ENCODE data around the gene RNF138. TPM values are rescaled to one million over a fixed set of nuclear protein-coding genes. Genes with fewer than 3 reads are reported as not detected.

Gene RNF138
- polyA plus RNA-seq, 3 donors, result 62.8 to 70.5 (median 67.1) TPM

GRCh38 chr18:32078845-32079244 is 12.8 kb upstream of the RNF138 start:
- peaks cover 5 to 6% of the 10 kb centered on the region in 2 donors for H3K36me3 ChIP-seq (replicated peaks in 1 of 2; ENCODE audit: control insufficient read depth in 1 of 2, insufficient read depth in 2 of 2, low read length in 2 of 2)
- WGBS (ENCODE audit: insufficient coverage), result no CpG with 5 or more reads among the region's 2 CpGs
- H3K4me3 Mint-ChIP-seq, result no peak overlapping the region
- H3K27me3 Mint-ChIP-seq (ENCODE audit: low read depth in 3 of 3), result peaks cover 0 to 4% (median 0%) of the 10 kb centered on the region in 3 donors
- no peak for DNase-seq
- no peaks in the 10 kb centered on the region for H4K20me1 ChIP-seq (ENCODE audit: insufficient read depth, low read length)
- peaks cover 25% of the 10 kb centered on the region for H3K4me1 Mint-ChIP-seq
- H3K4me1 ChIP-seq (ENCODE audit: control insufficient read depth in 1 of 2, insufficient read depth in 2 of 2, low read length in 2 of 2), result peaks cover 12 to 20% of the 10 kb centered on the region in 2 donors
- H3K27me3 ChIP-seq (ENCODE audit: control insufficient read depth in 2 of 2, insufficient read depth in 2 of 2, low read length in 2 of 2), result no peaks in the 10 kb centered on the region
- no peak overlapping the region for H3K4me3 ChIP-seq (replicated peaks in 1 of 3; ENCODE audit: low read depth in 2 of 3, low read length in 3 of 3)
- no peak overlapping the region for H3K27ac Mint-ChIP-seq
- intact Hi-C loops (cut with micrococcal nuclease), result no loop called here
- H3K9ac ChIP-seq (ENCODE audit: insufficient read depth, low read length, poor library complexity, severe bottlenecking), result no peak overlapping the region
- H2AFZ ChIP-seq (ENCODE audit: insufficient read depth, low read depth, low read length, poor library complexity, severe bottlenecking), result no peak overlapping the region
- no peak overlapping the region for H3K4me2 ChIP-seq (replicated peaks; ENCODE audit: extremely low read depth, low read length, poor library complexity, severe bottlenecking)
- H3K79me2 ChIP-seq (ENCODE audit: insufficient read depth, low read length), result no peaks in the 10 kb centered on the region
- H3K27ac ChIP-seq (ENCODE audit: low read depth in 1 of 2, low read length in 2 of 2), result no peak overlapping the region
- H3K9me3 Mint-ChIP-seq, result peaks cover 0 to 6% (median 2%) of the 10 kb centered on the region in 7 donors
- peaks cover 0 to 2% of the 10 kb centered on the region in 2 donors for H3K9me3 ChIP-seq (replicated peaks in 1 of 2; ENCODE audit: control insufficient read depth in 1 of 2, insufficient read depth in 1 of 2, low read length in 2 of 2)
- TF ChIP-seq CTCF (IDR thresholded peaks at IDR 0.05), result no peak
- H3K36me3 Mint-ChIP-seq, result peaks cover 10 to 17% of the 10 kb centered on the region in 2 donors

GRCh38 chr18:32081881-32082280 is 9.8 kb upstream of the RNF138 start:
- Mint-ChIP-seq H3K4me3 (no peak overlapping the region), H3K4me1 (peaks cover 51% of the 10 kb centered on the region)
- WGBS (ENCODE audit: insufficient coverage), result no CpG with 5 or more reads among the region's 1 CpG

More at GRCh38 chr18:32081881-32082280, 9.8 kb upstream of the RNF138 start:
- Histone ChIP-seq H3K9ac (ENCODE audit: insufficient read depth, low read length, poor library complexity, severe bottlenecking) (no peak overlapping the region), H3K4me1 (ENCODE audit: control insufficient read depth in 1 of 2, insufficient read depth in 2 of 2, low read length in 2 of 2) (peaks cover 38 to 51% of the 10 kb centered on the region in 2 donors), H4K20me1 (ENCODE audit: insufficient read depth, low read length) (no peaks in the 10 kb centered on the region), H3K4me3 (replicated peaks in 1 of 3; ENCODE audit: low read depth in 2 of 3, low read length in 3 of 3) (no peak overlapping the region), H3K36me3 (replicated peaks in 1 of 2; ENCODE audit: control insufficient read depth in 1 of 2, insufficient read depth in 2 of 2, low read length in 2 of 2) (no peaks in the 10 kb centered on the region), H3K27ac (ENCODE audit: low read depth in 1 of 2, low read length in 2 of 2) (no peak overlapping the region), H3K9me3 (replicated peaks in 1 of 2; ENCODE audit: control insufficient read depth in 1 of 2, insufficient read depth in 1 of 2, low read length in 2 of 2) (peaks cover 0 to 2% of the 10 kb centered on the region in 2 donors), H3K27me3 (ENCODE audit: control insufficient read depth in 2 of 2, insufficient read depth in 2 of 2, low read length in 2 of 2) (no peaks in the 10 kb centered on the region), H3K79me2 (ENCODE audit: insufficient read depth, low read length) (peaks cover 3% of the 10 kb centered on the region), H3K4me2 (replicated peaks; ENCODE audit: extremely low read depth, low read length, poor library complexity, severe bottlenecking) (no peak overlapping the region), H2AFZ (ENCODE audit: insufficient read depth, low read depth, low read length, poor library complexity, severe bottlenecking) (no peak overlapping the region)
- intact Hi-C loops (cut with micrococcal nuclease), result no loop called here
- H3K9me3 Mint-ChIP-seq, result peaks cover 0 to 6% (median 2%) of the 10 kb centered on the region in 7 donors
- peaks cover 0 to 4% (median 3%) of the 10 kb centered on the region in 3 donors for H3K27me3 Mint-ChIP-seq (ENCODE audit: low read depth in 3 of 3)
- DNase-seq, result no peak
- TF ChIP-seq CTCF (IDR thresholded peaks at IDR 0.05), result no peak
- peaks cover 2 to 4% of the 10 kb centered on the region in 2 donors for H3K36me3 Mint-ChIP-seq
- H3K27ac Mint-ChIP-seq, result no peak overlapping the region
